Activated T-cell treated with anti-CD3 and anti-CD28 coated beads, Interleukin-2, amount 50 U/mL, for 24 hours (primary cell): ENCODE data around the gene AGAP1.
"Not testable (repeated sequence)": the region's sequence is repeated elsewhere in the genome, so short reads cannot be mapped to it uniquely, and the experiment has no call there.

Source experiments
- DNase-seq: peaks from one replicate; pipeline ENCODE4 v3.0.0-alpha.2; 2020
- H3K27ac Mint-ChIP-seq: 2 replicates; pipeline ENCODE4 v1.8.0; 2020; ENCODE audit warnings: mild to moderate bottlenecking, mixed read lengths
- H3K27me3 Mint-ChIP-seq: 2 replicates; pipeline ENCODE4 v1.8.0; 2020; ENCODE audit warnings: mixed read lengths
- H3K36me3 Mint-ChIP-seq: 2 replicates; pipeline ENCODE4 v1.8.0; 2020; ENCODE audit warnings: low read depth, mixed read lengths
- H3K4me1 Mint-ChIP-seq: 2 replicates; pipeline ENCODE4 v1.8.0; 2020; ENCODE audit warnings: low read depth, mixed read lengths
- H3K4me3 Mint-ChIP-seq: 2 replicates; pipeline ENCODE4 v1.8.0; 2020; ENCODE audit warnings: mild to moderate bottlenecking, moderate library complexity, mixed read lengths
- H3K9me3 Mint-ChIP-seq: 2 replicates; pipeline ENCODE4 v1.8.0; 2020; ENCODE audit warnings: mixed read lengths

Gene AGAP1

DNA sequence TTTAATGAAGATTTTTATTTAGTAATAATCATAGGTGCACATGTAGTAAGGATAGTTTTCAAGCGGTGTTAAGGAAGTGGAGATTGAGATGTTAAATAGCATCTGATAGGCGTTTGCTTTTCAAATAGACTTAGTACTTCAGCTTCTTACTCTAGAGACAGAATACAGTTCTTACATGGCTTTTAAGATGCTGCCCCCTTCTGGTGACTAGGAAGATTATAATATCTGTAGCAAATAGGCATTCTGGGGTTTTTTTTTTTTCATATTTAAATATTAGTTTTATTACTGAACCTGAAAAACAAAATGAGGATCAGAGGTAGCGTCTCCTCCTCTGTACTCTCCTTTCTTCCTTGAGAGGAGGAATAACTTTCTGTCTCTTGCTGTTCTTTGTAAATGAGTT is 100.2 kb downstream of the AGAP1 start:
- H3K27ac Mint-ChIP-seq, result no peak overlapping the region
- no peaks in the 10 kb centered on the region for H3K4me1 Mint-ChIP-seq
- H3K36me3 Mint-ChIP-seq, result no peaks in the 10 kb centered on the region
- DNase-seq, result no peak
- peaks cover 8% of the 10 kb centered on the region for H3K27me3 Mint-ChIP-seq
- no peaks in the 10 kb centered on the region for H3K9me3 Mint-ChIP-seq
- no peak overlapping the region for H3K4me3 Mint-ChIP-seq

DNA sequence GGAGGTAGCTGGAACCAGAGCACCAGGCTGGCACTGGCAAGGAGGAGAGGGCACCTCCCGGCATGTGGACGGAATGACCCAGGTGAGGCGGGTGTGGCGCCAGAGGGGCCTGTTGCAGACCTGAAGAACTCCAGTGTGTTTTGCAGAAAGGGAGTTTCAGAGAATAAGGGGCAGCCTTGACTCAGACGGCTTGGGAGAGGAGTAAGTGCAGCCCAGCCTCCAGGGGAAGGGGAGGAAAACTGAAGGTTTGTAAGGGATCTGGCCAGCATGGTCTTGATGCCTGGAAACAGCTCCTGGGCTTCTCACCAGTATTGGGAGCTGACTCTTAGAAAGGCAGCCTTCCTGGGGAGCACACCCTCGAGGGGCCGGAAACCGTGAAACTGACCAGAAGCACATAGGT is 101.1 kb downstream of the AGAP1 start:
- H3K27me3 Mint-ChIP-seq, result peaks cover 8% of the 10 kb centered on the region
- no peak overlapping the region for H3K4me3 Mint-ChIP-seq
- DNase-seq, result no peak
- H3K27ac Mint-ChIP-seq, result no peak overlapping the region
- H3K4me1 Mint-ChIP-seq, result no peaks in the 10 kb centered on the region
- H3K9me3 Mint-ChIP-seq, result no peaks in the 10 kb centered on the region
- H3K36me3 Mint-ChIP-seq, result no peaks in the 10 kb centered on the region

DNA sequence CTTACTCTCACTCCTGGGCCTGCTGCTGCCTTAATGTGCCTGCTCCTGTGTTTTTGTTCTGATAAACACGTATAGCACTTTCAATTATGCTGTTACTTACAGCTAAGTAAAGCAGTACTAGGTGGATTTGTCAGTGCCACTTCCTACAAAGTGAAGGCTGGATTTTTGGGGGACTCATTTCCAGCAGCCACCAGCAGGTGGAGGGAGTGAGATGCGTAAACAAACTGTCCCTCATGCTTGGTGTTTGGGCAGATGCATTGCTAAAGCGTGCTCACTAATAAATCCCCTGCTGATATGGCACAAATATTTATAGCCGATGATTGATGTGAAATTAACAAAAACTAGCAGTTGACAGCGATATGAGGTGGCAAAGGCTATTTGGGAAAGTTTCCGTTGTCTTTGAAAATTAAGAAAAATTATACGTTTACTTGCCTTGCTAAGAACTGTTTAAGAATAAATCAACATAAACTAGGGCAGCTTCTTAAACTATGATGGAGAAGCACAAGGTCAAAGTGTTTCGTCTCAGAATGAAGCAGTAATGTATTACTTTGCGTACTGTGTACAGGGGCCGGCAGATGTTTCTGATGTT is 101.7 kb downstream of the AGAP1 start:
- DNase-seq, result peak; percentile 46
- Mint-ChIP-seq H3K4me1 (no peaks in the 10 kb centered on the region), H3K27me3 (peaks cover 8% of the 10 kb centered on the region), H3K36me3 (no peaks in the 10 kb centered on the region), H3K4me3 (no peak overlapping the region), H3K27ac (no peak overlapping the region), H3K9me3 (no peaks in the 10 kb centered on the region)

DNA sequence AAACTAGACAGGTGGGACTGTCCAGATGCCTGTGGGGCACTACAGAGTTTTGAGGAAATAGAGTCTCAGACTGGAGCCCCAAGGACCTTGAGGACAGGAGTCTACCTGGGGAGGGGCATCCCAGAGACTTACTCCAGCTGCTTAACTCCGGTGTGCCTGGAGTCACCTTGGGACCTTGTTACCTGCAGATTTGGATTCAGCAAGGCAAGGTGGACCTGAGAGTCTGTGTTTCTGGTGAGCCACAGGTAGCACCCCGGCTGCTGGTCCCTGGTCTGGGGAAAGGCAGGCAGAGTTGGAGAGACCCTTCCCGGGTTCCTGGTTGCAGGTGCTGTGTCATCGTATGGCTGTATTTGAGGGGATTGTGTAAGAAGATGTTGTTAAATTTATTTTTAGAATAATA is 102.4 kb downstream of the AGAP1 start:
- Mint-ChIP-seq H3K27ac (no peak overlapping the region), H3K4me1 (no peaks in the 10 kb centered on the region), H3K9me3 (no peaks in the 10 kb centered on the region), H3K27me3 (peaks cover 12% of the 10 kb centered on the region), H3K4me3 (no peak overlapping the region), H3K36me3 (no peaks in the 10 kb centered on the region)
- no peak for DNase-seq

DNA sequence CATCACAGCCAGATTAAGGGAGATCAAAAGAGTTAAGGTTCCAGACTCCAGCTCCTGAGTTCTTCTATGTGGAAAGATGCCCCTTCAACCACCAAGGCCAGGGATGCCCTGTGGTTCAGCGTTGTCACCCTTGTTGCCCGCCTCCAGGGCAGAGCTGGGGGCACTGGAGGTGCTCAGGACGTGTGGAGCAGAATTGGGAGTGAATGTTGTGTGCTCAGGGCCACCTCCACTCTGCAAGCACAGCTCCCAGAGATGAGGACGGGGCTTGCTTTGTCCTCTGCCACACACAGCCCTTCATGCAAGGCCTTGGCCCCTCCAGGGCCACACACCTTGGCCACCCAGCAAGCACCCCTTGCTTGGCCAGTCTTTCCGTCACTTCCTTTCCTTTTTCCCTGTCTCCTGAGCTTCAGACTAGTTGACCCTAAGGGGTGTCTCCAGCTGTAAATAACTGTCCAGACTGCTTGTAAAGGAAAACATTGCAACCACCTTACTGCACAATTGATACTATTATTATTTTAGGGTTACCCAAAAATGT is 103.3 kb downstream of the AGAP1 start:
- no peak overlapping the region for H3K27ac Mint-ChIP-seq
- H3K36me3 Mint-ChIP-seq, result no peaks in the 10 kb centered on the region
- no peak overlapping the region for H3K4me3 Mint-ChIP-seq
- no peaks in the 10 kb centered on the region for H3K4me1 Mint-ChIP-seq
- DNase-seq, result no peak
- H3K9me3 Mint-ChIP-seq, result peaks cover 3% of the 10 kb centered on the region
- H3K27me3 Mint-ChIP-seq, result peaks cover 20% of the 10 kb centered on the region

DNA sequence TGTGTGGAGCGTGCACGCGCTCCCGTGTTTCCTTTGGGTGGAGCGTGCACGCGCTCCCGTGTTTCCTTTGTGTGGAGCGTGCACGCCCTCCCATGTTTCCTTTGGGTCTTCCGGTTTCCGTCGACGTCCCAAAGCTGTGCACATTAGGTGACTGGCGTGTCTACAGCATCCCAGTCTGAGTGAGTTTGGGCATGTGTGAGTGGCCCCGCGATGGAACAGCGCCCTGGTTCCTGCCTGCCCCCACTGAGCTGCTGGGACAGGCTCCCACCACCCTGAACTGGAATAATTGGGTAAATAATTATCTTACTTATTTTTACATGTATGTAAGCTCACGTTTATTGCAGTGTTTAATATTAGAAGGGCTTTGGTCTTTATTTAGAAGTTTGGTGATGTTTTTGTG is 104.2 kb downstream of the AGAP1 start:
- no peak for DNase-seq
- no peaks in the 10 kb centered on the region for H3K4me1 Mint-ChIP-seq
- no peak overlapping the region for H3K4me3 Mint-ChIP-seq
- H3K27ac Mint-ChIP-seq, result no peak overlapping the region
- no peaks in the 10 kb centered on the region for H3K36me3 Mint-ChIP-seq
- H3K27me3 Mint-ChIP-seq, result peaks cover 18% of the 10 kb centered on the region
- H3K9me3 Mint-ChIP-seq, result peaks cover 8% of the 10 kb centered on the region

DNA sequence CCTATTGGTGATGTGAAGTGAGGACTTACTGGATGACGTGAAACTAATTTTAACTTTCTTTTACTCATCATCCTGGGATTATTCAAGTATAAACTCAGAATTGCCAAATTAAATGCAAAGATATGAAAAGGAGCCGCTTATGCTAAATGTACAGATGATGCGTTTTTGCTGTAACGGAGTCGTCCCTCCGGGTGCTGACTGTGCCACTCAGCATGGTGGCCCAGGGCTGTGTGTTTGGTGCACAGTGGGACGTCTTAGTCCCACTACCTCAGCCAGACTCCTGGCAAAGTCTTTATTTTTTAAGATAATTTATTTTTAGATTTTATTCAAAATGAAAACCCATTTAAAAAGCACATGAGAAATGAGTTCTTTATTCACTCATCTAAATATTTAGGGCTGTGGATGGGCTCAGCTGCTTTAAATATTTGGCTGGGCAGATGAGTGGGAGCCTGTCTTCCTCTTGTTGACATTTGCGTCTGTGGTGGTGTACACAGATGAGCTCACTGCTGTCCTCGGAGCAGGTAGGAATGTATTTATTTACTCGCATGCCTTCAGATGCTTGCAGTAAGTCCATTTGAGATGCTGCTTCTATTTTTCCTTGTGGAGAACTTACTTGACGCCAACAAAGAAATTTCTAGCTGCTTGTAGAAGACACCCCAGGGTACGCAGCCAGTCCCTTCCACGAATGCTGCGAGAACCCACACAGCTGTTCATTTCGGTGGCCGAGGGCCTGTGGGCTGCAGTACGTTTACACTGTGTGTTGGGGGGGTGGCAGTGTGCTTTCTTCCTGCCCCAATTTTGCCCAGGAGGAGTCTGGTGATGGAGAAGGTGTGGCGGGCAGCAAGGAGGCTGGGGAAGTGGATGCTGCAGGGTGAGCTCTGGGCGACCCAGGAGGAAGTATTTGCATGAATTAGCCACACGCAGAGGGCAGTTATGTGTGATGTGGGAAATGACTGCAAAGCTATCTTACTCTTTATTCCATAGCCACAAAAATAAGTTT is 105.0 kb downstream of the AGAP1 start:
- Mint-ChIP-seq H3K27ac (no peak overlapping the region), H3K27me3 (peaks cover 26% of the 10 kb centered on the region), H3K36me3 (no peaks in the 10 kb centered on the region), H3K4me1 (no peaks in the 10 kb centered on the region), H3K9me3 (peaks cover 15% of the 10 kb centered on the region), H3K4me3 (no peak overlapping the region)
- DNase-seq, result no peak

DNA sequence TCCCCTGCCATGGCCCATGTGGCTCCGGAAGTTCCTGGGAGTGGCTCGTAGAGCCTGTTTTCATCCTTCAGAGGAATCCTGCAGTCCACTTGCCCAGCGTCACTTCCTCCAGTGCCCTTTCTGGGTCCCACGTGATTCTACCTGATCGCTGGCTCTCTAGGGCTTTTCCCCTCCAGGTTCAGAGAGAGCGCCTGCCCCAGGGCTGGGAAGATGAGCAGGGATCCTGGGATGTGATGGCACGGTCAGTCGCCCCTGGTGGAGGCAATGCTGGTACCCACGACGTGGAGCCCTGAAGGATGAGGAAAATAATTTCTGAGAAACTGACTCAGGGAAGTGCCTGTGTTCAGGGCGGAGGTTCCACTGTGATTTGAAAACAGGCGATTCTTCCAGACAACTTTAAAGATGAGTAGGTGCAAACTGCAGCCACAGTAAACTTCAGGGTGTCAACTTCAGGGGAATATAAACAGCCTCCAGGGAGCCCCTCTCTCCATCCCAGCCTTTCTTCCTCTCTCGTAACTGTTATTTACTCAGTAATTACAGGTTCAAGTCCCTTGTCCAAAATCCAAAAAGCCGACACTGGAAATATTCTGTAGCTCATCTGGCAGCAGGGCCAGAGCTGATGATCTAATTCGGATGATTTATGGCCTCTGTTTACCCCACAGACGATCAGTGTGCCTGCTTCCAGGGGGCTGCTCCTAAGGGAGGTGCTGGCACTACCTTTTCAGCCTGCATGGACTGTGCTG is 105.9 kb downstream of the AGAP1 start:
- H3K9me3 Mint-ChIP-seq, result peaks cover 15% of the 10 kb centered on the region
- H3K36me3 Mint-ChIP-seq, result no peaks in the 10 kb centered on the region
- no peak for DNase-seq
- no peak overlapping the region for H3K4me3 Mint-ChIP-seq
- no peak overlapping the region for H3K27ac Mint-ChIP-seq
- no peaks in the 10 kb centered on the region for H3K4me1 Mint-ChIP-seq
- H3K27me3 Mint-ChIP-seq, result peaks cover 26% of the 10 kb centered on the region

DNA sequence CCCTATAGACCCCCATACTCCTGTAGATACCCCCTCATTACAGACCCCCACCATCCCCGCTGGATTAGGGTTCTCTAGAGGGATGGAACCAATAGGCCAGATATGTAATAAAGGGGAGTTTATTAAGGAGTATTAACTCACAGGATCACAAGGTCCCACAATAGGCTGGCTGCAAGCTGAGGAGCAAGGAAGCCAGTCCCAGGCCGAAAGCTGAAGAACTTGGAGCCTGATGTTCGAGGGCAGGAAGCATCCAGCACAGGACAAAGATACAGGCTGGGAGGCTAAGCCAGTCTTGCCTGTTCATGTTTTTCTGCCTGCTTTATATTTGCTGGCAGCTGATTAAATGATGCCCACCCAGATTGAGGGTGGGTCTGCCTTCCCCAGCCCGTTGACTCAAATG is 106.6 kb downstream of the AGAP1 start:
- peaks cover 15% of the 10 kb centered on the region for H3K9me3 Mint-ChIP-seq
- no peak for DNase-seq
- no peaks in the 10 kb centered on the region for H3K4me1 Mint-ChIP-seq
- no peak overlapping the region for H3K27ac Mint-ChIP-seq
- no peaks in the 10 kb centered on the region for H3K36me3 Mint-ChIP-seq
- H3K27me3 Mint-ChIP-seq, result peaks cover 25% of the 10 kb centered on the region
- H3K4me3 Mint-ChIP-seq, result no peak overlapping the region

DNA sequence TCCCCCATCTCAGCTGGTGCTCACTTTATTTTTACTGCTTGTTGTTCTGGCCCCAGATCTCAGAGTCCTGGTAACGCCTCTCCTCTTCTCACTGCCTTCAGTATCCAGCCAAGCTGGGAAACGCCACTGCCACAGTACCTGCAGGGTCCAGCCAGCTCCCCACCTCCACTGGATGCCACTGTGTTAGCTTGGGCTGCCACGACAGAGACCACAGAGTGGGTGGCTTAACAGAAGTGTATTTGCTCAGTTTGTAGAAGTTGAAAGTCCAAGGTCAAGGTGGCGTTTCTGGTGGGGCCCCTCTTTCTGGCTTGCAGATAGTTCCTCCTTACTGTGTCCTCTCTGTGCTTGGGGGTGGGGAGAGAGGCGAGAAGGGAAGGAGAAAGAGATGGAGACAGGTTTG is 107.1 kb downstream of the AGAP1 start:
- H3K36me3 Mint-ChIP-seq, result no peaks in the 10 kb centered on the region

DNA sequence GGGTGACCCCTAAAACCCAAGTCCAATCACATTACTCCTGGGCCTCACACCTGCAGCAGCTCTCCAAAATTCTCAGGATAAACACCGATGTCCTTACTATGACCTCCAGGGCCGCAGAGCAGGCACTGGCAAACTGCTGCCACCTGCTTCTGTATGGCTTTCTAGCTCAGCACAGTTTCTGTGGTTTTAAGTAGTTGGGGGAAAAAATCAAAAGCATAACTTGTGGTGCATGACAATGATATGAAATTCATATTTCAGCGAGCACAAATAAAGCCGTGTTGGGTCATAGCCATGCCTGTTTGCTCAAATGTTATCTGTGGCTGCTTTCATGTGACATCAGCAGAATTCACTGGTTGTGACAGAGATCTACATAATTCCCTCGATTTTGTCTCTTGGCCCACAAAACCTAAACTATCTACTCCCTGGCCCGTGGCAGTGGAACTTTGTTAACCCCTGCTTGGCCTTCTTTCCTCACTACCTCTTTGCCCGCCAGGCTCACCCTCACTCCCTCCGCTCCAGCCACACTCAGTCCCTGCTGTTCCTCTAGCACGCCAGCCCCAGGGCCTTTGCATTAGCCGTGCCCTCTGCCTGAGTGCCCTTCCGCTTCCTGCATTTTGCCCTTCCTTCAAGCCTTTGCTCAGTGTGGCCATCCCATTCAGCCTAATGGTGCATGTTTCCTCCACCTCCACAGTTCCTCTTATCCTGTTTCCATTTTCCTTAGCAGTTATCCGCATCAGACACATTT is 108.3 kb downstream of the AGAP1 start:
- no peaks in the 10 kb centered on the region for H3K4me1 Mint-ChIP-seq
- no peak overlapping the region for H3K4me3 Mint-ChIP-seq
- H3K27ac Mint-ChIP-seq, result no peak overlapping the region
- no peaks in the 10 kb centered on the region for H3K36me3 Mint-ChIP-seq
- H3K9me3 Mint-ChIP-seq, result peaks cover 15% of the 10 kb centered on the region
- peaks cover 36% of the 10 kb centered on the region for H3K27me3 Mint-ChIP-seq
- DNase-seq, result no peak

More for the DNA sequence above, 107.1 kb downstream of the AGAP1 start:
- peaks cover 30% of the 10 kb centered on the region for H3K27me3 Mint-ChIP-seq
- H3K4me1 Mint-ChIP-seq, result no peaks in the 10 kb centered on the region
- no peak overlapping the region for H3K4me3 Mint-ChIP-seq
- H3K27ac Mint-ChIP-seq, result no peak overlapping the region
- no peak for DNase-seq
- peaks cover 15% of the 10 kb centered on the region for H3K9me3 Mint-ChIP-seq

DNA sequence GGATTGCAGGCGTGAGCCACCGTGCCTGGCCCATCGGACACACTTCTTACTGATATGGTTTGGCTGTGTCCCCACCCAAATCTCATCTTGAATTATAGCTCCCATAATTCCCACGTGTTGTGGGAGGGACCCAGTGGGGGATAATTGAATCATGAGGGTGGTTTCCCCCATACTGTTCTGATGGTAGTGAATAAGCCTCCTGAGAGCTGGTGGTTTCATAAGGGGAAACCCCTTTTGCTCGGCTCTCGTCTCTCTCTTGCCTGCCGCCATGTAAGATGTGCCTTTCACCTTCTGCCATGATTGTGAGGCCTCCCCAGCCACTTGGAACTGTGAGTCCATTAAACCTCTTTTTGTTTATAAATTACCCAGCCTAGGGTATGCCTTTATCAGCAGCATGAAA is 109.1 kb downstream of the AGAP1 start:
- DNase-seq, result not testable (repeated sequence)

DNA sequence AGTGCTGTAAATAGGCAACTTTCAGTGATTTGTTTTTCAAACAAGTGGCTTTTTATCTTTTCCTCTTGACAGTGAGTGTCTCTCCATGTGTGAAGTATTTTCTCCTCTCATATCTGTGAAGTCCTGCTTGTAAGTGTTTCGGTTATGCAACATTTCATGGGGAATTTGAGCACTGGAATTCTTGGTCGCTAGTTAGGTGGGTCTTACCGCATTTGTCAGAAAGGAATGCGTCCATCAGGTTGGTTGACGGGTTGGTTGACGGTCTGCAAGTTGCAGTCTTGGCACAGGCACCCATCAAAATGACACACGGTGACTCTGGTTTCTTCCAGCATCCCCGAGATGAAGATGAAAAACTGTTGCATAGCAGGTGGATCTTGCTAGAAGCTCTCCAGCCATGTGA is 109.8 kb downstream of the AGAP1 start:
- Mint-ChIP-seq H3K4me3 (no peak overlapping the region), H3K27ac (no peak overlapping the region), H3K9me3 (peaks cover 15% of the 10 kb centered on the region), H3K36me3 (no peaks in the 10 kb centered on the region), H3K27me3 (peaks cover 47% of the 10 kb centered on the region), H3K4me1 (no peaks in the 10 kb centered on the region)
- DNase-seq, result no peak

More for the DNA sequence above, 109.1 kb downstream of the AGAP1 start:
- Mint-ChIP-seq H3K27me3 (peaks cover 43% of the 10 kb centered on the region), H3K9me3 (peaks cover 15% of the 10 kb centered on the region)
- not testable (repeated sequence) for H3K4me1 Mint-ChIP-seq, H3K27ac Mint-ChIP-seq, H3K36me3 Mint-ChIP-seq, H3K4me3 Mint-ChIP-seq
